Endothelial cell of umbilical vein (primary cell): Measurements from ENCODE around the gene ANKMY1. TPM values are rescaled to one million over a fixed set of nuclear protein-coding genes. Genes with fewer than 3 reads are reported as not detected.

Experiments
- Bru-seq: library from RNA; stranded (reverse); fragments of 400-500 nt; gene quantifications from one replicate; lab custom pipeline; 2021; lab: Mats Ljungman, UMichigan
- BruChase-seq, 2 experiments: library from RNA; stranded (reverse); fragments of 400-500 nt; gene quantifications; one replicate each; lab custom pipeline; 2021; lab: Mats Ljungman, UMichigan
- BruUV-seq: library from RNA; stranded (reverse); fragments of 400-500 nt; replicated peaks from 2 replicates; lab custom pipeline; 2021; lab: Mats Ljungman, UMichigan
- CTCF ChIA-PET: fragments of 300-600, 350-600 bp; sonication (Branson Sonifier 250); formaldehyde crosslinking; loops from one replicate; lab custom pipeline; 2021; ENCODE audit warnings: antibody characterized with exemption, inconsistent platforms; lab: Charles Lee
- POLR2A ChIA-PET: fragments of 300-600, 350-600 bp; sonication (Branson Sonifier 250); formaldehyde crosslinking; loops from one replicate; lab custom pipeline; 2021; ENCODE audit warnings: antibody characterized with exemption, inconsistent platforms; lab: Charles Lee
- DNase-seq: peaks from one replicate; pipeline ENCODE4 v3.0.0-alpha.2; 2011; ENCODE audit warnings: low read depth, low spot score
- FAIRE-seq: peaks from 2 replicates; lab custom pipeline; 2011; peaks lifted over from hg19 to GRCh38; lab: Jason Lieb, UNC
- H2AFZ ChIP-seq: 2 replicates; pipeline ENCODE4 v1.6.0; 2012; ENCODE audit warnings: low read depth, low read length, control low read depth, inconsistent platforms
- H3K27ac ChIP-seq: 2 replicates; pipeline ENCODE4 v1.5.1; 2011; ENCODE audit warnings: low read depth, mild to moderate bottlenecking, control low read depth, low read length, moderate library complexity; ENCODE audit not compliant: insufficient read depth
- H3K27me3 ChIP-seq, 2 experiments: 2 replicates each; pipeline versions ENCODE4 v1.6.0 to v1.6.1; 2011; ENCODE audit warnings: low read length in 2 of 2, mixed read lengths in 1 of 2; ENCODE audit not compliant: control insufficient read depth in 2 of 2, insufficient read depth in 2 of 2
- H3K36me3 ChIP-seq, 2 experiments: 2 replicates in 1 of 2; 3 replicates in 1 of 2; pipeline ENCODE4 v1.5.1; 2011; ENCODE audit warnings: low read length in 2 of 2, mild to moderate bottlenecking in 1 of 2, moderate library complexity in 1 of 2; ENCODE audit not compliant: control insufficient read depth in 2 of 2, insufficient read depth in 2 of 2; ENCODE audit errors: extremely low read depth in 1 of 2
- H3K4me1 ChIP-seq: 3 replicates; pipeline ENCODE4 v1.5.1; 2011; ENCODE audit warnings: mild to moderate bottlenecking, low read length; ENCODE audit not compliant: control insufficient read depth, insufficient read depth; ENCODE audit errors: extremely low read depth
- H3K4me2 ChIP-seq: 2 replicates; pipeline ENCODE4 v1.6.1; 2011; ENCODE audit warnings: low read length, control low read depth, mixed read lengths; ENCODE audit not compliant: insufficient read depth
- H3K4me3 ChIP-seq, 3 experiments: fragments of 200-600 bp in 1 of 3; sonication (generic), shearing (Covaris generic) in 1 of 3; replicated peaks in 1 of 3; 2 replicates each; pipeline ENCODE4 v1.5.1; 2011 to 2016; ENCODE audit warnings: control low read depth in 3 of 3, low read length in 3 of 3, mild to moderate bottlenecking in 2 of 3, inconsistent platforms in 1 of 3, low read depth in 1 of 3, moderate library complexity in 1 of 3; ENCODE audit not compliant: insufficient read depth in 1 of 3
- H3K79me2 ChIP-seq: 2 replicates; pipeline ENCODE4 v1.6.0; 2012; ENCODE audit warnings: low read length, inconsistent platforms; ENCODE audit not compliant: control insufficient read depth, insufficient read depth
- H3K9ac ChIP-seq: replicated peaks from 2 replicates; pipeline ENCODE3; 2011; ENCODE audit warnings: low read length, control low read depth; ENCODE audit not compliant: insufficient read depth; ENCODE audit errors: extremely low read depth
- H3K9me1 ChIP-seq: replicated peaks from 3 replicates; pipeline ENCODE4 v1.6.0; 2011; ENCODE audit warnings: mild to moderate bottlenecking, low read length; ENCODE audit not compliant: control insufficient read depth, insufficient read depth; ENCODE audit errors: extremely low read depth
- H3K9me3 ChIP-seq: replicated peaks from 2 replicates; pipeline ENCODE4 v1.5.1; 2012; ENCODE audit warnings: low read length, inconsistent platforms; ENCODE audit not compliant: control insufficient read depth, insufficient read depth
- H4K20me1 ChIP-seq: replicated peaks from 2 replicates; pipeline ENCODE3; 2011; ENCODE audit warnings: mild to moderate bottlenecking, low read length; ENCODE audit not compliant: control insufficient read depth, insufficient read depth; ENCODE audit errors: extremely low read depth
- GATA2 ChIP-seq: IDR thresholded peaks from 2 replicates; pipeline ENCODE4 v1.7.0; 2011; ENCODE audit warnings: low read depth, mild to moderate bottlenecking, moderate library complexity, mixed read lengths, low read length; ENCODE audit not compliant: insufficient read length, insufficient read depth
- JUN ChIP-seq: IDR thresholded peaks from 2 replicates; pipeline ENCODE4 v1.6.1; 2011; ENCODE audit warnings: borderline replicate concordance, low read depth; ENCODE audit not compliant: insufficient read length, insufficient read depth
- POLR2A ChIP-seq: IDR thresholded peaks from 2 replicates; pipeline ENCODE4 v1.6.1; 2012; ENCODE audit warnings: low read depth, mild to moderate bottlenecking, control low read depth, low read length
- POLR2AphosphoS5 ChIP-seq: IDR thresholded peaks from 2 replicates; pipeline ENCODE4 v1.6.1; 2012; ENCODE audit warnings: low read depth, mild to moderate bottlenecking, control low read depth, low read length, moderate library complexity; ENCODE audit not compliant: insufficient read depth
- dilution Hi-C: fragments of 300-500 bp; cut with MboI; formaldehyde crosslinking; loops from one replicate; pipeline ENCODE4 v1.15.0; 2019; ENCODE audit warnings: low sequenced_read_pairs; ENCODE audit not compliant: extremely low pct_ligation_motif_present
- intact Hi-C: fragments of 100-400 bp; cut with micrococcal nuclease; formaldehyde crosslinking; loops from one replicate; pipeline ENCODE4 v1.10.0; 2022
- long read RNA-seq: library from polyadenylated mRNA; stranded (forward); transcript quantifications from one replicate; pipeline ENCODE4 v2.0.0, GENCODE V29; 2021
- polyA minus RNA-seq, 3 experiments: library from RNA; depleted of rRNA, polyadenylated mRNA; stranded (reverse); fragments of >200 nt; gene quantifications; 1 replicate in 1 of 3; 2 replicates in 2 of 3; pipeline ENCODE4 v1.2.3, GENCODE V29; 2011
- polyA plus RNA-seq, 4 experiments: library from polyadenylated mRNA; depleted of rRNA in 3 of 4; stranded (reverse) in 3 of 4; unstranded in 1 of 4; fragments of >200 nt; gene quantifications; 2 replicates each; pipeline versions ENCODE4 v1.2.1 to v1.2.3, GENCODE V29; 2011 to 2012; ENCODE audit warnings: missing spikeins in 1 of 4
- total RNA-seq: library from RNA; stranded (reverse); gene quantifications from 2 replicates; pipeline ENCODE4 v1.2.3, GENCODE V29; 2021
- TF ChIP-seq, protein P1 (sequence below), 2 donors: IDR thresholded peaks; 1 replicate in 1 of 2; 2 replicates in 1 of 2; pipeline ENCODE4 v1.5.1; 2011; ENCODE audit warnings: low read length in 2 of 2, mild to moderate bottlenecking in 2 of 2, moderate library complexity in 2 of 2, control low read depth in 1 of 2, inconsistent platforms in 1 of 2, low read depth in 1 of 2; ENCODE audit not compliant: insufficient read depth in 1 of 2; ENCODE audit errors: extremely low read depth in 1 of 2

The ANKMY1 gene, protein sequence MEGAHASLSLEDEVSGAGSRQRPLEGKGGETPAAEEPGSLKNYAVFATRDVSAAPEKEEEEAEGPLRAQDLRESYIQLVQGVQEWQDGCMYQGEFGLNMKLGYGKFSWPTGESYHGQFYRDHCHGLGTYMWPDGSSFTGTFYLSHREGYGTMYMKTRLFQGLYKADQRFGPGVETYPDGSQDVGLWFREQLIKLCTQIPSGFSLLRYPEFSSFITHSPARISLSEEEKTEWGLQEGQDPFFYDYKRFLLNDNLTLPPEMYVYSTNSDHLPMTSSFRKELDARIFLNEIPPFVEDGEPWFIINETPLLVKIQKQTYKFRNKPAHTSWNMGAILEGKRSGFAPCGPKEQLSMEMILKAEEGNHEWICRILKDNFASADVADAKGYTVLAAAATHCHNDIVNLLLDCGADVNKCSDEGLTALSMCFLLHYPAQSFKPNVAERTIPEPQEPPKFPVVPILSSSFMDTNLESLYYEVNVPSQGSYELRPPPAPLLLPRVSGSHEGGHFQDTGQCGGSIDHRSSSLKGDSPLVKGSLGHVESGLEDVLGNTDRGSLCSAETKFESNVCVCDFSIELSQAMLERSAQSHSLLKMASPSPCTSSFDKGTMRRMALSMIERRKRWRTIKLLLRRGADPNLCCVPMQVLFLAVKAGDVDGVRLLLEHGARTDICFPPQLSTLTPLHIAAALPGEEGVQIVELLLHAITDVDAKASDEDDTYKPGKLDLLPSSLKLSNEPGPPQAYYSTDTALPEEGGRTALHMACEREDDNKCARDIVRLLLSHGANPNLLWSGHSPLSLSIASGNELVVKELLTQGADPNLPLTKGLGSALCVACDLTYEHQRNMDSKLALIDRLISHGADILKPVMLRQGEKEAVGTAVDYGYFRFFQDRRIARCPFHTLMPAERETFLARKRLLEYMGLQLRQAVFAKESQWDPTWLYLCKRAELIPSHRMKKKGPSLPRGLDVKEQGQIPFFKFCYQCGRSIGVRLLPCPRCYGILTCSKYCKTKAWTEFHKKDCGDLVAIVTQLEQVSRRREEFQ
- total RNA-seq, result 12.2 and 16.0 TPM in 2 replicates
- 7.7 and 9.0 TPM in 2 replicates for polyA plus RNA-seq
- polyA plus RNA-seq (2011; cell fraction: cytosol; rRNA removed), result 3.4 and 5.0 TPM in 2 replicates
- polyA plus RNA-seq (2011; cell fraction: nucleus; rRNA removed), result 19.7 and 27.1 TPM in 2 replicates
- polyA plus RNA-seq (2012), result 7.6 and 8.0 TPM in 2 replicates
- polyA minus RNA-seq, result 10.6 and 13.9 TPM in 2 replicates
- polyA minus RNA-seq (2011; cell fraction: cytosol; rRNA and poly(A)+ RNA removed), result 9.9 TPM
- 25.4 and 27.0 TPM in 2 replicates for polyA minus RNA-seq (2011; cell fraction: nucleus; rRNA and poly(A)+ RNA removed)
- Bru-seq, nascent RNA, result percentile 54 among the genes with signal in this experiment
- percentile 59 among the genes with signal in this experiment for BruChase-seq, experiment 1, labeled RNA remaining after a 6-hour chase
- BruChase-seq, experiment 2, labeled RNA remaining after a 2-hour chase, result percentile 66 among the genes with signal in this experiment
- long read RNA-seq, partial matches to known transcripts, result 2 of 18 reads
- long read RNA-seq, other reads (novel, unspliced or antisense), result 12 of 18 reads

DNA sequence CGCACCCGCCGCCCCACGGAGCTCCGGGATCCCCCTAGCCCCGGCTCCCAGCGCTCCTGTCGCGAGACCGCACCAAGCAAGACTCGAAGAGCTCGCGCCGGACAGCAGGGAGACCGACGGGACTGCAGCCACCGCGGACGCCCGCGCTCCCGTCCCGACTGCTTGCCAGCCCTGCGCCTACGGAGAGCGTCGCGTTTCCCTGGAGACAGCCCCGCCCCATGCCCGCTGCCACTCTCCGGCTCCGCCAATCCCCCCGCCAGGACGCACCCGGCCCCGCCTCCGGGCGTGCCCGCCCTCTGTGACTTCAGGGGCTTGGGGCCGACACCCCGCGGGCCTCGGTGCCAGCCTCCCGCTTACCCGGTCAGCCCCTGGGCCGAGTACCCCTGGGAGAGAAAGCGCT lies at the start of gene ANKMY1:
ANKMY1 (minus strand) TSS at position 181 of the 400 bp plus-strand sequence. CDS start 653 bp downstream, outside the sequence.
- FAIRE-seq (peak; percentile 68), DNase-seq (peak; percentile 73)
- no peaks in the 10 kb centered on the region for H3K27me3 ChIP-seq
- peaks cover 34% of the 10 kb centered on the region for H3K4me1 ChIP-seq
- no peaks in the 10 kb centered on the region for H3K9me1 ChIP-seq
- intact Hi-C loops, result no loop called here
- dilution Hi-C loops, result no loop called here
- H3K9ac ChIP-seq, result peak within 1 kb of the TSS; percentile 27
- no TSS peak for BruUV-seq
- peak within 1 kb of the TSS; percentile 63 for H3K4me2 ChIP-seq
- CTCF ChIA-PET, result interaction anchor here (1.6 to 4.3 kb wide), 4 partner anchors 8 to 44 kb away, joined by 4 to 22 read pairs (median 12); partner anchors contain the start of gene CAPN10
- peaks cover 0 to 2% of the 10 kb centered on the region in 2 experiments for H3K36me3 ChIP-seq
- H3K4me3 ChIP-seq, result peak within 1 kb of the TSS in 2 of 3 experiments; percentile 10 to 39
- no peak within 1 kb of the TSS for H3K27ac ChIP-seq
- no peaks in the 10 kb centered on the region for H3K9me3 ChIP-seq
- POLR2A ChIA-PET, result no interaction called here
- H2AFZ ChIP-seq, result peak within 1 kb of the TSS; percentile 50
- H3K79me2 ChIP-seq, result peaks cover 13% of the 10 kb centered on the region
- no peak for TF ChIP-seq JUN
- TF ChIP-seq POLR2A, result no peak
- TF ChIP-seq, protein P1, sequence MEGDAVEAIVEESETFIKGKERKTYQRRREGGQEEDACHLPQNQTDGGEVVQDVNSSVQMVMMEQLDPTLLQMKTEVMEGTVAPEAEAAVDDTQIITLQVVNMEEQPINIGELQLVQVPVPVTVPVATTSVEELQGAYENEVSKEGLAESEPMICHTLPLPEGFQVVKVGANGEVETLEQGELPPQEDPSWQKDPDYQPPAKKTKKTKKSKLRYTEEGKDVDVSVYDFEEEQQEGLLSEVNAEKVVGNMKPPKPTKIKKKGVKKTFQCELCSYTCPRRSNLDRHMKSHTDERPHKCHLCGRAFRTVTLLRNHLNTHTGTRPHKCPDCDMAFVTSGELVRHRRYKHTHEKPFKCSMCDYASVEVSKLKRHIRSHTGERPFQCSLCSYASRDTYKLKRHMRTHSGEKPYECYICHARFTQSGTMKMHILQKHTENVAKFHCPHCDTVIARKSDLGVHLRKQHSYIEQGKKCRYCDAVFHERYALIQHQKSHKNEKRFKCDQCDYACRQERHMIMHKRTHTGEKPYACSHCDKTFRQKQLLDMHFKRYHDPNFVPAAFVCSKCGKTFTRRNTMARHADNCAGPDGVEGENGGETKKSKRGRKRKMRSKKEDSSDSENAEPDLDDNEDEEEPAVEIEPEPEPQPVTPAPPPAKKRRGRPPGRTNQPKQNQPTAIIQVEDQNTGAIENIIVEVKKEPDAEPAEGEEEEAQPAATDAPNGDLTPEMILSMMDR (IDR thresholded peaks at IDR 0.05; ENCODE audit: extremely low read depth in 1 of 2, insufficient read depth in 1 of 2, low read depth in 1 of 2, low read length in 2 of 2), result no peak
- TF ChIP-seq POLR2AphosphoS5, result peak; percentile 22
- no peak for TF ChIP-seq GATA2
- no peaks in the 10 kb centered on the region for H4K20me1 ChIP-seq
